ENCODE results near the gene ACR. TPM values are rescaled to one million over a fixed set of nuclear protein-coding genes. Genes with fewer than 3 reads are reported as not detected.

Gene ACR
- total and polyA plus RNA-seq, 2 of the 13 experiments (the other 11 are each of a cell fraction or from before 2014, with no cell fraction given), result 0.15 TPM; not detected in 1

- no peak for TF ChIP-seq BATF2 (CRISPR knock-in tag; IDR thresholded peaks at IDR 0.05)
- no peak for TF ChIP-seq ZNF816 (CRISPR knock-in tag; IDR thresholded peaks at IDR 0.05; ENCODE audit: borderline replicate concordance)
- no peak for TF ChIP-seq ZNF788 (CRISPR knock-in tag; IDR thresholded peaks at IDR 0.05; ENCODE audit: borderline replicate concordance)
Measured at GRCh38 chr22:50726643-50727340, 11.2 kb upstream of the ACR start (continued).

GRCh38 chr22:50727678-50728522, 10.1 kb upstream of the ACR start:
- in situ Hi-C loops (cut with HindIII; ENCODE audit: extremely low pct_ligation_motif_present, low pct_unique_long_range_greater_than_20kb), result no loop called here
- DNase-seq (ENCODE audit: low spot score), result no peak
- Histone ChIP-seq H4K20me1 (ENCODE audit: insufficient read depth, low read length) (no peaks in the 10 kb centered on the region; the same call in 1 of the 2 replicates), H3K4me2 (ENCODE audit: low read depth, low read length) (no peak overlapping the region), H3K4me3 (replicated peaks in 1 of 3; ENCODE audit: insufficient read depth in 1 of 3, low read depth in 2 of 3, low read length in 3 of 3) (no peak overlapping the region), H3K36me3 (replicated peaks in 1 of 2; ENCODE audit: control insufficient read depth in 1 of 2, insufficient read depth in 2 of 2, low read length in 2 of 2) (peaks cover 15 to 28% of the 10 kb centered on the region in 2 experiments), H2AFZ (ENCODE audit: low read length) (no peak overlapping the region), H3K79me2 (ENCODE audit: insufficient read depth, low read length) (no peaks in the 10 kb centered on the region), H3K9me3 (ENCODE audit: low read length) (no peaks in the 10 kb centered on the region), H3K27me3 (ENCODE audit: control insufficient read depth in 1 of 2, insufficient read depth in 2 of 2, low read length in 2 of 2) (no peaks in the 10 kb centered on the region), H3K9ac (ENCODE audit: insufficient read depth, low read depth, low read length) (no peak overlapping the region), H3K4me1 (ENCODE audit: insufficient read depth, low read length) (peaks cover 10% of the 10 kb centered on the region; the same call in 1 of the 2 replicates), H3K27ac (ENCODE audit: extremely low read length, insufficient read depth, low read length) (no peak overlapping the region)
- FAIRE-seq, result no peak
- no peak for ATAC-seq
- CTCF ChIA-PET (ENCODE audit: low intra/inter-chr PET ratio, low total read pairs), result no interaction called here
- WGBS (ENCODE audit: low lambda C conversion rate), result 97% methylated on average over 15 of the region's 23 CpGs
- POLR2A ChIA-PET, result no interaction called here
- intact Hi-C loops (cut with micrococcal nuclease; ENCODE audit: unreplicated experiment), result no loop called here
- no TSS peak for BruUV-seq (replicated peaks)
- no peak for TF ChIP-seq REPIN1 (CRISPR knock-in tag; IDR thresholded peaks at IDR 0.05; ENCODE audit: borderline replicate concordance, low read depth)
- TF ChIP-seq TIGD3 (CRISPR knock-in tag; IDR thresholded peaks at IDR 0.05; ENCODE audit: borderline replicate concordance), result no peak
- TF ChIP-seq GPBP1L1 (CRISPR knock-in tag; IDR thresholded peaks at IDR 0.05), result no peak
- no peak for TF ChIP-seq RFX3 (CRISPR knock-in tag; IDR thresholded peaks at IDR 0.05)
- TF ChIP-seq TBX3 (IDR thresholded peaks at IDR 0.05; ENCODE audit: borderline replicate concordance), result no peak
- TF ChIP-seq ZSCAN30 (CRISPR knock-in tag; IDR thresholded peaks at IDR 0.05), result no peak
- TF ChIP-seq ZNF33A (CRISPR knock-in tag; IDR thresholded peaks at IDR 0.05; ENCODE audit: borderline replicate concordance), result no peak
- TF ChIP-seq ZNF580 (CRISPR knock-in tag; IDR thresholded peaks at IDR 0.05; ENCODE audit: borderline replicate concordance, low read depth), result no peak
- no peak for TF ChIP-seq NAIF1 (CRISPR knock-in tag; IDR thresholded peaks at IDR 0.05; ENCODE audit: borderline replicate concordance)
- TF ChIP-seq SMAD3 (CRISPR knock-in tag; IDR thresholded peaks at IDR 0.05), result no peak
- no peak for TF ChIP-seq NPAS2 (CRISPR knock-in tag; IDR thresholded peaks at IDR 0.05; ENCODE audit: borderline replicate concordance)
- no peak for TF ChIP-seq ZBTB3 (CRISPR knock-in tag; IDR thresholded peaks at IDR 0.05; ENCODE audit: borderline replicate concordance, low read depth)
- no peak for TF ChIP-seq CREB1 (IDR thresholded peaks at IDR 0.05)
- TF ChIP-seq CREB1 (CRISPR knock-in tag; IDR thresholded peaks at IDR 0.05), result no peak
- no peak for TF ChIP-seq ERF (CRISPR knock-in tag; IDR thresholded peaks at IDR 0.05)

Data from HepG2 (cell line).